Measurements from ENCODE around the gene MAPKAP1. TPM values are rescaled to one million over a fixed set of nuclear protein-coding genes. Genes with fewer than 3 reads are reported as not detected.

MAPKAP1 gene
- total RNA-seq, 1 donor from 2014 or later: 63.4 TPM

GRCh38 chr9:125653325-125653724 is 53.7 kb downstream of the MAPKAP1 start:
- H3K9me3 Mint-ChIP-seq: no peaks in the 10 kb centered on the region
- H3K27ac Mint-ChIP-seq (ENCODE audit: unreplicated experiment): no peak overlapping the region
- TF ChIP-seq CTCF (conservative IDR thresholded peaks at IDR 0.05): no peak
- H3K4me1 Mint-ChIP-seq: peaks cover 60% of the 10 kb centered on the region
- no peaks in the 10 kb centered on the region for H3K27me3 Mint-ChIP-seq (ENCODE audit: low read depth)
- H3K36me3 Mint-ChIP-seq (ENCODE audit: low read depth): peaks cover 3% of the 10 kb centered on the region
- no peak overlapping the region for H3K4me3 Mint-ChIP-seq
- no peak for DNase-seq (ENCODE audit: low read depth, low spot score)

GRCh38 chr9:125652759-125653158 is 54.2 kb downstream of the MAPKAP1 start:
- Mint-ChIP-seq H3K4me3 (no peak overlapping the region), H3K9me3 (no peaks in the 10 kb centered on the region), H3K36me3 (ENCODE audit: low read depth) (peaks cover 3% of the 10 kb centered on the region), H3K4me1 (peaks cover 58% of the 10 kb centered on the region), H3K27me3 (ENCODE audit: low read depth) (no peaks in the 10 kb centered on the region), H3K27ac (ENCODE audit: unreplicated experiment) (peak overlapping the region; percentile 74)
- TF ChIP-seq CTCF (conservative IDR thresholded peaks at IDR 0.05): no peak
- no peak for DNase-seq (ENCODE audit: low read depth, low spot score)

DNA sequence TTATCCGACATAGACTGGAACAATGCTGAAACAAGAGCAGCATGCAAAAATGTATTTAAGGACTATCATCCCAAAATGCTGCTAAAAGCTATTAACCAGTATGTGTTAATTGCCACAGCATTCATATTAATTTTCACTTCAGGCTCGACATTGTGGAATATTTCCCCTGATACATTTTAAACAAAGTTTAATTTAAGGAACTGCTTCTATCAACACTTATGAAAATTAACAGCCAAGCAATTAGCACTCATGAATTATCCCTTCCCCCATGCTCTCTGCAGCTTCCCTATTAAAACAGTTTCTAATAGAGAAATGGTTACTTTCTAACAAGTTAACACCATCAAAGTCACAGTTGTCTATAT is 54.8 kb downstream of the MAPKAP1 start:
- no peaks in the 10 kb centered on the region for H3K9me3 Mint-ChIP-seq
- peaks cover 58% of the 10 kb centered on the region for H3K4me1 Mint-ChIP-seq
- no peak for TF ChIP-seq CTCF (conservative IDR thresholded peaks at IDR 0.05)
- H3K27ac Mint-ChIP-seq (ENCODE audit: unreplicated experiment): no peak overlapping the region
- DNase-seq (ENCODE audit: low read depth, low spot score): no peak
- no peaks in the 10 kb centered on the region for H3K27me3 Mint-ChIP-seq (ENCODE audit: low read depth)
- H3K4me3 Mint-ChIP-seq: no peak overlapping the region
- peaks cover 3% of the 10 kb centered on the region for H3K36me3 Mint-ChIP-seq (ENCODE audit: low read depth)

- H3K27ac Mint-ChIP-seq (ENCODE audit: unreplicated experiment): no peak overlapping the region
- H3K27me3 Mint-ChIP-seq (ENCODE audit: low read depth): no peaks in the 10 kb centered on the region
- peaks cover 58% of the 10 kb centered on the region for H3K4me1 Mint-ChIP-seq
These were observed 55.3 kb downstream of the MAPKAP1 start for GRCh38 chr9:125651576-125652232.

DNA sequence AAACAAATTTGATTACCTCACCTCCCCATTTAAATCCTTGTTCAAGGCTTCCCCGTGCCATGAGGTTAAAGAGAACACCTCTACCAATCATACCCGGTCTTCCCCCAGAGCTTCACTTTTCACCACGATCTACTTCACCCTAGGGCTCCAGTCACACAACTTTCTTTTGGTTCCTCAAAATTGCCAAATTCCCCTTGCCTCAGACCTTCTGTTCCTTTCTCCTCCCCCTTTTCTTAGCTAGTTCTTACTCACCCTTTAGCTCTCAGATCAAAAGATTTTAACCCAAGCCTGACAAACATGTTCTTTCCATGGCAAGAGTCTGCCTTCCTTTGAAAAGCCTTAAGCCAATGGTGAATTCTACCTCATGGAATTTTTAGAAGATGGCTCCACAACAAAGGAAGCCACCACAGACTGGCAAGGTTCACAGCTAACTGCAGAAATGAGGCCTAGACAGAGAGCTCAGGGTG is 56.7 kb downstream of the MAPKAP1 start:
- no peak overlapping the region for H3K27ac Mint-ChIP-seq (ENCODE audit: unreplicated experiment)
- H3K4me3 Mint-ChIP-seq: no peak overlapping the region
- no peak for DNase-seq (ENCODE audit: low read depth, low spot score)
- no peaks in the 10 kb centered on the region for H3K27me3 Mint-ChIP-seq (ENCODE audit: low read depth)
- H3K36me3 Mint-ChIP-seq (ENCODE audit: low read depth): peaks cover 3% of the 10 kb centered on the region
- TF ChIP-seq CTCF (conservative IDR thresholded peaks at IDR 0.05): no peak
- no peaks in the 10 kb centered on the region for H3K9me3 Mint-ChIP-seq
- peaks cover 55% of the 10 kb centered on the region for H3K4me1 Mint-ChIP-seq

More at GRCh38 chr9:125651576-125652232, 55.3 kb downstream of the MAPKAP1 start:
- no peak for DNase-seq (ENCODE audit: low read depth, low spot score)
- TF ChIP-seq CTCF (conservative IDR thresholded peaks at IDR 0.05): no peak
- Mint-ChIP-seq H3K4me3 (no peak overlapping the region), H3K36me3 (ENCODE audit: low read depth) (peaks cover 3% of the 10 kb centered on the region), H3K9me3 (no peaks in the 10 kb centered on the region)

All from neural crest cell (in vitro differentiated cells).